ENCODE data around the gene LASP1NB.

LASP1NB gene

GRCh38 chr17:38908676-38909181 is 16.7 kb upstream of the LASP1NB start:
- no peak for TF ChIP-seq IRF3 (IDR thresholded peaks at IDR 0.05; ENCODE audit: low read depth, low read length)
- no peak for TF ChIP-seq RCOR1 (IDR thresholded peaks at IDR 0.05; ENCODE audit: low read length)
- no peak for TF ChIP-seq EP300 (IDR thresholded peaks at IDR 0.05; ENCODE audit: borderline replicate concordance in 1 of 2, low read depth in 1 of 2, low read length in 1 of 2)
- TF ChIP-seq GABPA (IDR thresholded peaks at IDR 0.05; ENCODE audit: low read depth), result no peak
- TF ChIP-seq NRF1 (IDR thresholded peaks at IDR 0.05; ENCODE audit: low read depth, low read length), result no peak
- TF ChIP-seq TCF12 (IDR thresholded peaks at IDR 0.05), result no peak
- no peak for TF ChIP-seq RFX5 (IDR thresholded peaks at IDR 0.05; ENCODE audit: low read length)
- no peak for TF ChIP-seq REST (IDR thresholded peaks at IDR 0.05; ENCODE audit: low read depth, low read length)
- POLR2A ChIA-PET, result interaction anchor here (0.7 kb wide), 1 partner anchor 55 kb away, joined by 3 read pairs; the partner anchor contains the start of gene RPL23
- no peak overlapping the region for H2AFZ ChIP-seq (ENCODE audit: low read depth)
- H4K20me1 ChIP-seq (ENCODE audit: insufficient read depth), result peaks cover 93% of the 10 kb centered on the region
- WGBS (ENCODE audit: low lambda C conversion rate), result 70% methylated on average over 5 of the region's 8 CpGs
- CTCF ChIA-PET, result interaction anchor here (0.7 to 3.0 kb wide), 4 partner anchors 9 to 247 kb away, joined by 3 to 8 read pairs (median 6); no protein-coding TSS in a partner anchor
- no peak for DNase-seq
- H3K36me3 ChIP-seq (replicated peaks in 1 of 2; ENCODE audit: control insufficient read depth in 1 of 2, insufficient read depth in 2 of 2, low read length in 1 of 2), result peaks cover 12 to 20% of the 10 kb centered on the region in 2 experiments
- peaks cover 0 to 24% of the 10 kb centered on the region in 2 experiments; a peak in 1 of 4 replicates for H3K4me1 ChIP-seq (ENCODE audit: control insufficient read depth in 1 of 2, insufficient read depth in 2 of 2, low read depth in 1 of 2, low read length in 1 of 2)
- peaks cover 96% of the 10 kb centered on the region for H3K79me2 ChIP-seq (ENCODE audit: insufficient read depth)
- H3K9me3 ChIP-seq, result no peaks in the 10 kb centered on the region
- no peaks in the 10 kb centered on the region for H3K27me3 ChIP-seq (ENCODE audit: insufficient read depth)
- H3K4me3 ChIP-seq (ENCODE audit: low read depth in 2 of 2, low read length in 1 of 2), result no peak overlapping the region
- peaks cover 6% of the 10 kb centered on the region for H3F3A ChIP-seq (replicated peaks; ENCODE audit: insufficient read depth)
- H3K9ac ChIP-seq, result no peak overlapping the region
- H3K27ac ChIP-seq (ENCODE audit: low read depth in 2 of 2, low read length in 1 of 2), result no peak overlapping the region
- H3K4me2 ChIP-seq, result no peak overlapping the region
- no peaks in the 10 kb centered on the region for H3K9me2 ChIP-seq

GRCh38 chr17:38910325-38910724 is 15.1 kb upstream of the LASP1NB start:
- DNase-seq, result no peak
- H3K9me2 ChIP-seq, result no peaks in the 10 kb centered on the region
- CTCF ChIA-PET, result interaction anchor here (1.0 to 1.8 kb wide), 2 partner anchors 16 to 40 kb away, joined by 3 to 6 read pairs; partner anchors contain the start of gene LASP1
- no peak overlapping the region for H3K4me2 ChIP-seq
- no peak overlapping the region for H2AFZ ChIP-seq (ENCODE audit: low read depth)
- TF ChIP-seq SMC3 (IDR thresholded peaks at IDR 0.05; ENCODE audit: low read depth, low read length) (no peak), FOSL2 (IDR thresholded peaks at IDR 0.05; ENCODE audit: borderline replicate concordance, low read depth) (no peak)
- H3K79me2 ChIP-seq (ENCODE audit: insufficient read depth), result peaks cover 84% of the 10 kb centered on the region
- H3K27me3 ChIP-seq (ENCODE audit: insufficient read depth), result no peaks in the 10 kb centered on the region
- no peak overlapping the region for H3K27ac ChIP-seq (ENCODE audit: low read depth in 2 of 2, low read length in 1 of 2)
- H3K4me3 ChIP-seq (ENCODE audit: low read depth in 2 of 2, low read length in 1 of 2), result no peak overlapping the region
- 84% methylated on average over 5 of the region's 5 CpGs for WGBS (ENCODE audit: low lambda C conversion rate)
- POLR2A ChIA-PET, result interaction anchor here (0.9 kb wide), 1 partner anchor 15 kb away, joined by 4 read pairs; the partner anchor contains the start of gene LASP1NB
- H3K9ac ChIP-seq, result no peak overlapping the region
- peaks cover 3% of the 10 kb centered on the region for H3F3A ChIP-seq (replicated peaks; ENCODE audit: insufficient read depth)
- H3K9me3 ChIP-seq, result no peaks in the 10 kb centered on the region
- peaks cover 9 to 19% of the 10 kb centered on the region in 2 experiments for H3K36me3 ChIP-seq (replicated peaks in 1 of 2; ENCODE audit: control insufficient read depth in 1 of 2, insufficient read depth in 2 of 2, low read length in 1 of 2)
- H4K20me1 ChIP-seq (ENCODE audit: insufficient read depth), result peaks cover 77% of the 10 kb centered on the region
- peaks cover 0 to 38% of the 10 kb centered on the region in 2 experiments; a peak in 1 of 4 replicates for H3K4me1 ChIP-seq (ENCODE audit: control insufficient read depth in 1 of 2, insufficient read depth in 2 of 2, low read depth in 1 of 2, low read length in 1 of 2)

Measured in SK-N-SH (cell line).